Loucy (cell line): ENCODE results near the gene MMP24.

Experiments used
- CTCF ChIP-seq: fragments of 200-600 bp; sonication (generic); conservative IDR thresholded peaks from 2 replicates; pipeline ENCODE4 v1.5.1; 2014; ENCODE audit warnings: mild to moderate bottlenecking, antibody characterized with exemption, low read length
- EZH2phosphoT487 ChIP-seq: fragments of 200-600 bp; IDR thresholded peaks from 2 replicates; pipeline ENCODE4 v1.6.1; 2018; ENCODE audit warnings: antibody characterized with exemption, mild to moderate bottlenecking, moderate library complexity, borderline replicate concordance

GRCh38 chr20:35235881-35236280 is 9.4 kb downstream of the MMP24 start:
- no peak for TF ChIP-seq CTCF
- TF ChIP-seq EZH2phosphoT487: no peak
